Activated T-helper 1 cell treated with anti-CD3 and anti-CD28 coated beads, Interleukin-12 subunit alpha, Interleukin-12 subunit beta, Interleukin-2, Interleukin-4 antibody, amounts not matched to agents 30 ng/mL and 10 ng/mL and 1 ng/mL, durations not matched to agents 14 hours and 24 hours and 36 hours (primary cell): ENCODE data around the gene MORN5. TPM values are rescaled to one million over a fixed set of nuclear protein-coding genes. Genes with fewer than 3 reads are reported as not detected.

Experiments used
- DNase-seq: peaks from one replicate; pipeline ENCODE4 v3.0.0; 2021; ENCODE audit warnings: low spot score
- H3K27ac Mint-ChIP-seq: one replicate; pipeline ENCODE4 v1.8.0; 2021; ENCODE audit warnings: mild to moderate bottlenecking, mixed read lengths
- H3K27me3 Mint-ChIP-seq: one replicate; pipeline ENCODE4 v1.8.0; 2022; ENCODE audit warnings: mild to moderate bottlenecking, moderate library complexity, mixed read lengths; ENCODE audit not compliant: insufficient read depth
- H3K36me3 Mint-ChIP-seq: one replicate; pipeline ENCODE4 v1.8.0; 2021; ENCODE audit warnings: low read depth, mixed read lengths
- H3K4me1 Mint-ChIP-seq: one replicate; pipeline ENCODE4 v1.8.0; 2021; ENCODE audit warnings: low read depth, mixed read lengths
- H3K4me3 Mint-ChIP-seq: one replicate; pipeline ENCODE4 v1.8.0; 2021; ENCODE audit warnings: mild to moderate bottlenecking, moderate library complexity, mixed read lengths
- H3K9me3 Mint-ChIP-seq: one replicate; pipeline ENCODE4 v1.8.0; 2021; ENCODE audit warnings: mixed read lengths
- intact Hi-C: fragments of 100-400 bp; cut with micrococcal nuclease; formaldehyde crosslinking; loops from one replicate; pipeline ENCODE4 v1.15.1; 2024
- total RNA-seq: library from RNA; stranded (reverse); gene quantifications from 2 replicates; pipeline ENCODE4 v1.2.3, GENCODE V29; 2022

The MORN5 gene
- total RNA-seq, 1 donor from 2014 or later, result not detected

DNA sequence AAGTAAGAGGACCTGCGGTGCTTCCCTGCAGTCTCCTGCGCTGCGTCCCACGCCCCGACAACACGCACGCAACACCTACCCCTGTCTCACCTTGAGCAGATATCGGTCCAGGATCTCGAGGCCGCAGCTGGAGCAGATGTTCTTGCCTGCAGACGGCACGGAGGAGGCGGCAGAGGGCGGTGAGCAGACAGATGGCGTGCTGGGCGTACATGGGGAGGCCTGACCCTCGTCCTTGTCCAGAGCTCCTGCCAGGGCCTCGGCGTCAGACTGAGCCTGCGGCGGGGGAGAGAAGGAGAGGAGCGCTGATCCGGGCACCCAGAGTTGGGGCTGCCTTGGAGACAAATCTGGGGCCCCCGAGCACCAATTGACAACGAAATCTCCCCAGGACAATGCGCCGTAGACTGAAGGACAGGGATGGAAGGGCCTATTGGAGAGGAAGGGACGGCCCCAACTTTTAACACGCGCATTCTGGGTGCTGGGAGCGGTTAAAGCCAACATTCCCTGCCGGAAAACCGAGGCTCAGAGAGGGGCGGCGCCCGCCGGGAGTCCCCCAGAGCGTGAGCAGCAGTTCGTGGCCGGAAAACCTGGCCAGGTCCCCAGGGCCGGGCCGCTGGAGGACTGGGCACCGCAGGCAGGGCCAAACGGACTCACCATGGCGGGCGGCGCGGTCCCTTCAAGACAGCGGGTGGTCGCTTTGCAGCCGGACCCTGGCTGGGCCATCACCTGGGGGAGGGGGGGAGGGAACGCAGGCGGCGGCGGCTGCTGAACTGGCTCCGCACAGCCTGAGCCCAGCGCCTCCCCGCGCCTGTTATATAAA lies 67.3 kb downstream of the MORN5 start:
- peaks cover 6% of the 10 kb centered on the region for H3K4me1 Mint-ChIP-seq
- no peak for DNase-seq
- no peaks in the 10 kb centered on the region for H3K9me3 Mint-ChIP-seq
- H3K27me3 Mint-ChIP-seq, result peaks cover 43% of the 10 kb centered on the region
- intact Hi-C loops, result no loop called here
- no peaks in the 10 kb centered on the region for H3K36me3 Mint-ChIP-seq
- H3K27ac Mint-ChIP-seq, result no peak overlapping the region
- H3K4me3 Mint-ChIP-seq, result no peak overlapping the region

DNA sequence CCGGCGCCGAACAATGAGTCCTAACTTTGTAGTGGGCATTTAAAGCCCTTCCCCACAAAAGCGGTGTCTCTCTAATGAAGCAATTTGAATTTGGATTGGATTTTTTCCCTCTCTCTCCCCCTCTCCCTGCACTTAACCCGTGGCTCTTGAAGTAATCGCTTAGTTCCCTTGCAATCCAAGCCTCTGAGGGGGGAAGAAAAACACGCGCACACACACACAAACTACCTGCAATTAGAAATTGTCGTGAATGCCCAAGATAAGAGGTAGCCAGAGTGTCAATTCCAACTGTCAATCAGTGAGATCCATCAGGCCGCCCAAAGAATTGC lies 67.8 kb downstream of the MORN5 start:
- Mint-ChIP-seq H3K9me3 (no peaks in the 10 kb centered on the region), H3K36me3 (no peaks in the 10 kb centered on the region)

DNA sequence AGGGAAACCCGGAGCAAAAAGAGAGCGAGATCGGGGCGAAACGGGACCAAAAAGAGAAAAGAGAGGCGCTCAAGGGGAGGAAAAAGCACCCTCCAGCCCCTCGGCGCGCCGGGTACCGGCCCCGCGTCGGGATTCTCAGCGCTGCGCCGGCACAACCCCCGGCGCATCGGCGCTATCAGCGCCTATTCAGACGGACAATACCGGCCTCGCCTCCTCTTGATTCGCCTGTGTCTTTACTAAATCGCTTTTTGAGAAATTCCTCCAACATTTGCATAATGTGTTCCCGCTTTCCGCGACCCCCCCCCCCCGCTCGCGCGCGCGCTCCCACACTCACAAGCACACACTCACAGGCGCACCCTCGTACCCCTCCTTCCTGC lies 68.5 kb downstream of the MORN5 start:
- H3K4me3 Mint-ChIP-seq, result no peak overlapping the region
- peaks cover 1% of the 10 kb centered on the region for H3K4me1 Mint-ChIP-seq
- H3K36me3 Mint-ChIP-seq, result no peaks in the 10 kb centered on the region
- H3K9me3 Mint-ChIP-seq, result no peaks in the 10 kb centered on the region
- DNase-seq, result no peak
- intact Hi-C loops, result no loop called here
- H3K27me3 Mint-ChIP-seq, result peaks cover 38% of the 10 kb centered on the region
- H3K27ac Mint-ChIP-seq, result no peak overlapping the region

More for the DNA sequence above, 67.8 kb downstream of the MORN5 start:
- H3K27ac Mint-ChIP-seq, result no peak overlapping the region
- intact Hi-C loops, result no loop called here
- H3K27me3 Mint-ChIP-seq, result peaks cover 41% of the 10 kb centered on the region
- no peak overlapping the region for H3K4me3 Mint-ChIP-seq
- DNase-seq, result no peak
- H3K4me1 Mint-ChIP-seq, result peaks cover 6% of the 10 kb centered on the region

DNA sequence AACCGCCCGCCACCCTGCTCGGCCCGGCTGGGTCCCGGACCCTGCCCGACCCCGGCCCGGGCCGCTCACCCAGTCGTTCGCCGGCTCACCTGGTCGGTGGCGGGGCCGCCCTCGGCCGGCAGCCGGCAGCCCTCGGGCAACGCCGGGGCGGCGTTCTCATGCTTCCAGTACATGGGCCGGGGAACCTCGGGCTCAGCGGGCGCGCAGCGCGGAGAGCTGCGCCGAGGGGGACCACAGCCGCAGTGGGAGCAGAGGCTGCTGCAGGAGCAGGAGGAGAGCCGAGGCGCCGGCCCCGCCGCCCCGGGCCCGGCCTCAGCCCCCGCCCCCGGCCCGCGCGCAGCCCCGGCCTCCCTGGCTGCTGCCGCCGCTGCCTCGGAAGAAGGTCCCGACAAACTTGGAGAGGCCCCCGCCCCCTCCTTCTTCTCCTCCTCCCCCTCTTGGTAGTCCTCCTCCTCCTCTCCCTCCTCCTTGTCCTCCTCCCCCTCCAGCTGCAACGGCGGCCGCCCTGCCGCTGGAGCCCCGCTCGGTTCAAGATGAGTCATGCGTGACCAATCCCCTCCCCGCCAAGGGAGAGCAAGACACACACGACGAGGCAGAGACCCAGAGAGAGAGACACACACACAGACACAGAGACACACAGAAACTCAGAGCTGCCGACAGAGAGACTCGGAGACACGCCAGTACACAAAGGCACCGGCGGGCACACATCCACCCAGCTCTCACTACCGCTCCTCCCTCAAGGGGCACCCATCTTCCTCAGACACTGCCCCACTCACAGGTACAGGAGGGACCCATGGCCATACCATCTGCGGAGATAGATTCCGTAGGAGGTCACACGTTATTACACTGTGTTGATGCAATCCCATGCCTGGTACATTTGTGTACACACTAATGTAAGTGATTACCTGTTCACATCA lies 69.1 kb downstream of the MORN5 start, which contains the start of gene LHX6:
LHX6 (minus strand) TSS at position 390 of the 917 bp plus-strand sequence; CDS start at position 173, 217 bp downstream.
- intact Hi-C loops, result no loop called here
- Mint-ChIP-seq H3K4me1 (no peaks in the 10 kb centered on the region), H3K4me3 (no peak within 1 kb of the TSS), H3K9me3 (no peaks in the 10 kb centered on the region), H3K27ac (no peak within 1 kb of the TSS), H3K36me3 (no peaks in the 10 kb centered on the region), H3K27me3 (peaks cover 32% of the 10 kb centered on the region)
- DNase-seq, result no peak

DNA sequence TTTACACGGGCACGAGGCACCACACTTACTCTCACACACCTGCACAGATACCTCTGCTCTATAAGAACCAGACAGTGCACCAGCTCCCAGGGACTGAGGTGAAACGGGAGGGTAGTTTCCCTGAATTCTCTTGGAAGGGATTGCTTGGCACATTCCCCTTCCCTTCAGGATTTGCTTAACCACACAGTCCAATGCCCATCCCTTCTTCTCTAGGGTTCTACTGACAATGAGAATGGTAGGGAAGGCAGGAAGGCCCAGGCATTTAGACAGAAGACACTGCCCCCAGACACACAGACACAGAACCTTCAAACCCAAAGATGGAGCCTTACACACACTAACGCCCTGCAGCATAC lies 69.8 kb downstream of the MORN5 start:
- Mint-ChIP-seq H3K27me3 (peaks cover 30% of the 10 kb centered on the region), H3K4me1 (no peaks in the 10 kb centered on the region), H3K4me3 (no peak overlapping the region), H3K36me3 (no peaks in the 10 kb centered on the region), H3K27ac (no peak overlapping the region), H3K9me3 (no peaks in the 10 kb centered on the region)
- intact Hi-C loops, result no loop called here
- DNase-seq, result no peak

DNA sequence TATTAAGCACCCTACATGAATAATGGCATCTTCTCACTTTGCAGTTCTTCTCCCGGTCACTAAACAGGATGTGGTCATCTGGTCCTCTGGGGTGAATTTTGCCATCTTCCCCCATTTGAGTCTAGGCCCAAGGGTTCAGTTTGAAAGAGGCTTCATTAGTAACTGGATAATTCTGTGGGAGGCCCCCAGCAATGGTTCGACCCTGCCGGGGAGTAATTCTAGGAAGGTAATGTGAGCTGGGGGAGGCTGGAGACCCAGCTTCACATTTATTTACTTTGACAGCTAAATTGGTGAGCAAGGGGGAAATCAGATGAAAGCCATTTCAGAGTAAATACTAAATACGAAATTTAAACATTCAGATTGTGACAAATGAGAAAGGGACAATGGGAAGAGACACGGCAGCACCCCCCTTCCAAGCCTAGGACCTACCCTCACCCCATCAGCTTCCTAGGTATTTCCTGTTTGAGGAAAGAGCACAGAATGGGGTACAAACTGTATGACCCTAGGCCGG lies 73.1 kb downstream of the MORN5 start:
- Mint-ChIP-seq H3K9me3 (no peaks in the 10 kb centered on the region), H3K36me3 (no peaks in the 10 kb centered on the region), H3K4me3 (no peak overlapping the region), H3K27me3 (peaks cover 12% of the 10 kb centered on the region), H3K27ac (no peak overlapping the region), H3K4me1 (no peaks in the 10 kb centered on the region)
- intact Hi-C loops, result no loop called here
- DNase-seq, result no peak

DNA sequence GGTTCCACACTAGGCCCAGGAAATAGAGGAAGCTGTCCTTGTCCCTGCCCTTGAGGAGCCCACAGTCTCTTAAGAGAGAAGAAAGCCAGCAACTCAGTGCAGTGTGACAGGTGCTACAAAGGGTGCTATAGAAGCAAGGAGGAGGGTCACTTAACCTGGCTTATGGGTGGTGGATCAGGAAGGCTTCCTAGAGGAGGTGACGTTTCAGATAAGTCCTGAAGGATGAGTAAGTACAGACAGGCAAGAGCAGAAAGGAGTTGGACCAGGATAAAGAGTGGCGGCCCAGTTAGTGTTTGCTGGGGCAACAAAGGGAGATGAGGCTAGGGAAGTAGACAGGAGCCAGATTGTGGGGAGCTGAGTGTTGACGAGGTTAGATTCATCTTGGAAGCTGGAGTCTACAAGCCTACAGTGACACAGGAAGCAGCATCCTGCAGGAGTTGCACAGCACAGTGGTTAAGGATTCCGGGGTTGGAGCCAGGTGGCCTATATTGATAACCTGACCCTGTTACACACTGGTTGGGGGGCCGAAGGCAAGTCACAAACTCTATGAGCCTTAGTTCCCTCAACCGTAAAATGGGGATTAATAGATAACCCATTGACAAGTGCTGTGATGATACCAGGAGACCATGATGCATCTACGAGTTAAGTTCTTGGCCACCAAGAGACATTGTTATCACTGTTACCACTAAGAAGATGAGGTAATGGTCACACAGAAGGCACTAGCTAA lies 74.5 kb downstream of the MORN5 start:
- Mint-ChIP-seq H3K9me3 (no peaks in the 10 kb centered on the region), H3K27me3 (peaks cover 12% of the 10 kb centered on the region), H3K27ac (no peak overlapping the region), H3K4me1 (no peaks in the 10 kb centered on the region), H3K4me3 (no peak overlapping the region), H3K36me3 (peaks cover 4% of the 10 kb centered on the region)
- DNase-seq, result no peak
- intact Hi-C loops, result no loop called here

DNA sequence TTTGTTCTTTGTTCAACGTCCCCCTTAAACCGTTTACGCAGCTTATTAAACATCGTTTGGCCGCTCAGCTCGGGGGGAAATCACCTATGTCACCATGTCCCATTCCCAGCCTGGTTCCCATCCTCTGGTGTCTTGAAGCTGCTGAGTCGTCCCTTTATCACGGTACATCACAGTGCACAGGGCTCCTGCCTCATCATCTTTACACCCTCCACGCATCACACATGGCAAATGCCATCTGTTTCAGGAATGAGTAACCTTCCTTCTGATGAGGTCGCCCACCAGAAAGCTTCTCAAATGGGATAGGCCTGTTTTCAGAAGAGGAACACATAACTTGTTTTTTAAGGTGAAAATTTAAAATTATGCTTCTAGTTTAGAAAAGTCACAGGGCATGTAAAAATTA lies 77.0 kb downstream of the MORN5 start:
- no peaks in the 10 kb centered on the region for H3K9me3 Mint-ChIP-seq
- no peak overlapping the region for H3K4me3 Mint-ChIP-seq
- H3K27me3 Mint-ChIP-seq, result peaks cover 9% of the 10 kb centered on the region
- DNase-seq, result no peak
- H3K27ac Mint-ChIP-seq, result no peak overlapping the region
- no peaks in the 10 kb centered on the region for H3K4me1 Mint-ChIP-seq
- peaks cover 20% of the 10 kb centered on the region for H3K36me3 Mint-ChIP-seq
- intact Hi-C loops, result no loop called here

DNA sequence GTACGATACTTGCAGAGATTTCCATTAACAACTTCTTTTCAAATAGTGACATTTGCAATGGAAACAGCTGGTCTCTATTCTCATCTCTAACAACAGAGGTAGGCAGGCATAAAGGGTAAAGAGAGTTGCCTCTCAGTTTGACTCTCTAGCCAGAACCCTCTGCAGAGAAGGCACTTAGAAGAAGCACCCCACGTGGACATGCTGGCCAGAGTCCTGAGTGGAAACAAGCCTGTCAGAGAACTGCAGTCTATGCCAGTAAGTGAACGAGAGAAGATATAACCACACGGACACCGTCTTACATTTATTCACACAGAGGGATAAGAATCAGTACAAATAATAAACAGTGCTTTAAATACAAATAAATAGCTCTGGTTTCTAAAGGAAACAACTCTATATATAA lies 80.0 kb downstream of the MORN5 start:
- Mint-ChIP-seq H3K4me3 (no peak overlapping the region), H3K27ac (no peak overlapping the region), H3K9me3 (no peaks in the 10 kb centered on the region), H3K4me1 (no peaks in the 10 kb centered on the region), H3K27me3 (no peaks in the 10 kb centered on the region), H3K36me3 (peaks cover 37% of the 10 kb centered on the region)
- DNase-seq, result no peak
- intact Hi-C loops, result loop anchor here (10.0 kb wide), 1 partner anchor 115 kb away; no protein-coding TSS in a partner anchor

DNA sequence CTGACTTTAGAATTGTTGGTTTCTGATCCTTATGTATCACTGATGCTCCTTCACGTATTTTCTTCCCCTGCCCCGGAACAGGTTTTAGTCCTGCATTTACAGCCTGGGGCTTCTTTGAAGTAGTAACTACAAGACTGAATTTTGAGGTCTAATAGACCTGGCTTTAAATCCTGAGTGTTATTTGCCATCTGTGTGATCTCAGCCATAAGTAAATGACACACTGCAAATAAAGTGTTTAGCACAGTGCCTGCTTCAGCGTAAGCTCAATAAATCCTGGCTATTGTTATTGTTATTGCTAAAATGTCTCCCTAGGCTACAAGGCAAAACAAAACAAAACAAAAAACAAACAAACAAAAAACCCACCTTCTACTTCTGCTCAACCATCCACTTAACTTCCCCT lies 84.6 kb downstream of the MORN5 start:
- H3K36me3 Mint-ChIP-seq, result peaks cover 41% of the 10 kb centered on the region
- H3K9me3 Mint-ChIP-seq, result no peaks in the 10 kb centered on the region
- no peak overlapping the region for H3K27ac Mint-ChIP-seq
- intact Hi-C loops, result loop anchor here (10.0 kb wide), 1 partner anchor 110 kb away; no protein-coding TSS in a partner anchor
- no peaks in the 10 kb centered on the region for H3K27me3 Mint-ChIP-seq
- no peaks in the 10 kb centered on the region for H3K4me1 Mint-ChIP-seq
- H3K4me3 Mint-ChIP-seq, result no peak overlapping the region
- no peak for DNase-seq

DNA sequence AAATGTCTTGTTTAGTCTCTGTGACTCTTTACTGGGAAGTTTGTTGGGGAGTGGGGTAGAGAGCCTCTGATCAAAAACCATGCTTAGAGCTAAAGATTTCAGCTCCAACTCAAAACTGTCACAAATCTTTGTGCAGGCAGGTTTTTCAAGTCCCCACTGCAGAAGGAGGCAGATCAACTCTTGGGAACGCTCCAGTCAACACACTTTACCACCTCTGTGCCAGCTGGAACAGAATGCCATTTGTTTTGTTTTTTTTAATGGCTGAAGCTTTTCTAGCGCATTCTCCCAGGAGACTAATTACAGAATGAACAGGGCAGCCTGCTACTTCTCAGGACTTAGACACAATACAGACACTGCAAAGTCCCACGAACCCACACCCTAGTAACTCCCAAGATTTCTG lies 87.0 kb downstream of the MORN5 start:
- Mint-ChIP-seq H3K4me3 (no peak overlapping the region), H3K4me1 (no peaks in the 10 kb centered on the region), H3K36me3 (peaks cover 40% of the 10 kb centered on the region), H3K27me3 (no peaks in the 10 kb centered on the region), H3K9me3 (no peaks in the 10 kb centered on the region), H3K27ac (no peak overlapping the region)
- intact Hi-C loops, result loop anchor here (10.0 kb wide), 1 partner anchor 108 kb away; no protein-coding TSS in a partner anchor
- DNase-seq, result no peak

DNA sequence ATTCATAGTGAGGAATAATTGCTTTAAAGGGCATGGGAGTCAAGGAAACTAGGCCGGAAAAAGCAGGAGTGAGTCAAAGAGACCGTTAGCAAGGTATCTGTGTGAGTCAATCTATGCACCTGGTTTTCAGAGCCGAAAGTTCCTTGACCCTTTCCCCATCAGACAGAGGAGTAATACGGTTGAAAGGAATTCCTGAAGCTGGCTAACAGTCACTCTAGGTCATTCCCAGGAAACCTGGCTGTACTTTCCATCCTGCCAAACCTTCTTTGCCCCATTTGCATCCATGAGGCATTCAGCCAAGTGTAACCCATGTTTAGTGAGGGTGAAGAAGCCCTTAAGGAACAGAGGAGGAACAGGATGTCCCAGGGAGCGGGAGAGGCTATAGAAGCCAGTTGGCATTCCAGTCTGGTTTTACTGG lies 88.7 kb downstream of the MORN5 start:
- Mint-ChIP-seq H3K27ac (no peak overlapping the region), H3K36me3 (peaks cover 40% of the 10 kb centered on the region), H3K4me1 (no peaks in the 10 kb centered on the region), H3K9me3 (no peaks in the 10 kb centered on the region), H3K4me3 (no peak overlapping the region), H3K27me3 (no peaks in the 10 kb centered on the region)
- intact Hi-C loops, result loop anchor here (10.0 kb wide), 1 partner anchor 106 kb away; no protein-coding TSS in a partner anchor
- no peak for DNase-seq
